Endothelial cell of umbilical vein (primary cell): Measurements from ENCODE around the gene GMNN.

Source experiments
- JUN ChIP-seq: IDR thresholded peaks from 2 replicates; pipeline ENCODE4 v1.6.1; 2011; ENCODE audit warnings: borderline replicate concordance, low read depth; ENCODE audit not compliant: insufficient read length, insufficient read depth
- POLR2AphosphoS5 ChIP-seq: IDR thresholded peaks from 2 replicates; pipeline ENCODE4 v1.6.1; 2012; ENCODE audit warnings: low read depth, mild to moderate bottlenecking, control low read depth, low read length, moderate library complexity; ENCODE audit not compliant: insufficient read depth
- TF ChIP-seq, protein P1 (sequence below), 2 donors: IDR thresholded peaks; 1 replicate in 1 of 2; 2 replicates in 1 of 2; pipeline ENCODE4 v1.5.1; 2011; ENCODE audit warnings: low read length in 2 of 2, mild to moderate bottlenecking in 2 of 2, moderate library complexity in 2 of 2, control low read depth in 1 of 2, inconsistent platforms in 1 of 2, low read depth in 1 of 2; ENCODE audit not compliant: insufficient read depth in 1 of 2; ENCODE audit errors: extremely low read depth in 1 of 2
- TF ChIP-seq, protein P2 (sequence below): IDR thresholded peaks from 2 replicates; pipeline ENCODE4 v1.6.1; 2011; ENCODE audit not compliant: insufficient read depth, insufficient read length

DNA sequence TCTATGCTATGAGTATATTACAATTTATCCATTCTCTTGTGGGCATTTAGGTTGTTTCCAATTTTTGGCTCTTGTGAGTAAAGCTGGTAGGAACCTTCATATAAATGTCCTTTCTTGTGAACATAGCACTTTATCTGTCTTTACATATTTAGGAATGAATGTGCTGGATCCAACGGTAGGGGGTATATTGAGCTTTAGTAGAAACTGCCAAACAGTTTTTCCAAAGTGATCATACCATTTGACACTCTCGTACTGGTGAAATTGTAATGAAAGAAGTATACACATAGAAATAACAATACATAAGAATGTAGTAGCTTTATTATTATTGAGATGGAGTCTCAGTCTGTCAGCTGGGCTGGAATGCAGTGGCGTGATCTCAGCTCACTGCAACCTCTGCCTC lies 54.9 kb downstream of the GMNN start:
- TF ChIP-seq, protein P1, sequence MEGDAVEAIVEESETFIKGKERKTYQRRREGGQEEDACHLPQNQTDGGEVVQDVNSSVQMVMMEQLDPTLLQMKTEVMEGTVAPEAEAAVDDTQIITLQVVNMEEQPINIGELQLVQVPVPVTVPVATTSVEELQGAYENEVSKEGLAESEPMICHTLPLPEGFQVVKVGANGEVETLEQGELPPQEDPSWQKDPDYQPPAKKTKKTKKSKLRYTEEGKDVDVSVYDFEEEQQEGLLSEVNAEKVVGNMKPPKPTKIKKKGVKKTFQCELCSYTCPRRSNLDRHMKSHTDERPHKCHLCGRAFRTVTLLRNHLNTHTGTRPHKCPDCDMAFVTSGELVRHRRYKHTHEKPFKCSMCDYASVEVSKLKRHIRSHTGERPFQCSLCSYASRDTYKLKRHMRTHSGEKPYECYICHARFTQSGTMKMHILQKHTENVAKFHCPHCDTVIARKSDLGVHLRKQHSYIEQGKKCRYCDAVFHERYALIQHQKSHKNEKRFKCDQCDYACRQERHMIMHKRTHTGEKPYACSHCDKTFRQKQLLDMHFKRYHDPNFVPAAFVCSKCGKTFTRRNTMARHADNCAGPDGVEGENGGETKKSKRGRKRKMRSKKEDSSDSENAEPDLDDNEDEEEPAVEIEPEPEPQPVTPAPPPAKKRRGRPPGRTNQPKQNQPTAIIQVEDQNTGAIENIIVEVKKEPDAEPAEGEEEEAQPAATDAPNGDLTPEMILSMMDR (IDR thresholded peaks at IDR 0.05; ENCODE audit: extremely low read depth in 1 of 2, insufficient read depth in 1 of 2, low read depth in 1 of 2, low read length in 2 of 2): no peak
- TF ChIP-seq POLR2AphosphoS5 (no peak), JUN (no peak)
- TF ChIP-seq, protein P2, sequence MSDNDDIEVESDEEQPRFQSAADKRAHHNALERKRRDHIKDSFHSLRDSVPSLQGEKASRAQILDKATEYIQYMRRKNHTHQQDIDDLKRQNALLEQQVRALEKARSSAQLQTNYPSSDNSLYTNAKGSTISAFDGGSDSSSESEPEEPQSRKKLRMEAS: no peak
